Lower leg skin (tissue), 3 donors: ENCODE data around the gene VPS37B.

Experiments
- CTCF ChIP-seq, 3 donors: fragments of 450-650 bp; IDR thresholded peaks; one replicate each; pipeline ENCODE4 v1.5.1; 2016; ENCODE audit warnings: antibody characterized with exemption in 3 of 3, mild to moderate bottlenecking in 3 of 3, moderate library complexity in 2 of 3
- POLR2A ChIP-seq, 2 donors: fragments of 450-650 bp; IDR thresholded peaks; one replicate each; pipeline ENCODE4 v1.6.1; 2016 to 2017; ENCODE audit warnings: antibody characterized with exemption in 2 of 2, mild to moderate bottlenecking in 1 of 2, moderate library complexity in 1 of 2

GRCh38 chr12:122842505-122843405, 53.2 kb downstream of the VPS37B start:
- TF ChIP-seq POLR2A (IDR thresholded peaks at IDR 0.05) (no peak), CTCF (IDR thresholded peaks at IDR 0.05) (no peak)
